Activated CD4-positive, alpha-beta T cell treated with anti-CD3 and anti-CD28 coated beads, Interleukin-2, amount 10 ng/mL, durations not matched to agents 24 days and 14 days (primary cell): ENCODE data around the gene DOCK4. TPM values are rescaled to one million over a fixed set of nuclear protein-coding genes. Genes with fewer than 3 reads are reported as not detected.

Experiments used
- DNase-seq: peaks from one replicate; pipeline ENCODE4 v3.0.0; 2022
- H3K27ac Mint-ChIP-seq: one replicate; pipeline ENCODE4 v1.8.0; 2022; ENCODE audit warnings: mild to moderate bottlenecking, mixed read lengths
- H3K27me3 Mint-ChIP-seq: one replicate; pipeline ENCODE4 v1.8.0; 2022; ENCODE audit warnings: mixed read lengths
- H3K36me3 Mint-ChIP-seq: one replicate; pipeline ENCODE4 v1.8.0; 2022; ENCODE audit warnings: low read depth, mild to moderate bottlenecking, mixed read lengths
- H3K4me1 Mint-ChIP-seq: one replicate; pipeline ENCODE4 v1.8.0; 2021; ENCODE audit warnings: mixed read lengths
- H3K4me3 Mint-ChIP-seq: one replicate; pipeline ENCODE4 v1.8.0; 2022; ENCODE audit warnings: mild to moderate bottlenecking, moderate library complexity, mixed read lengths
- H3K9me3 Mint-ChIP-seq: one replicate; pipeline ENCODE4 v1.8.0; 2021; ENCODE audit warnings: mixed read lengths
- intact Hi-C: fragments of 100-400 bp; cut with micrococcal nuclease; formaldehyde crosslinking; loops from one replicate; pipeline ENCODE4 v1.15.1; 2023
- total RNA-seq: library from RNA; stranded (reverse); gene quantifications from 2 replicates; pipeline ENCODE4 v1.2.3, GENCODE V29; 2022

Gene DOCK4
- total RNA-seq, 1 donor from 2014 or later = 0.89 TPM

- intact Hi-C loops = loop anchor here (5.0 kb wide), 1 partner anchor 113 kb away; no protein-coding TSS in a partner anchor
- Mint-ChIP-seq H3K9me3 (peaks cover 4% of the 10 kb centered on the region), H3K4me3 (no peak overlapping the region), H3K27ac (no peak overlapping the region), H3K4me1 (peaks cover 3% of the 10 kb centered on the region), H3K36me3 (no peaks in the 10 kb centered on the region), H3K27me3 (peaks cover 1% of the 10 kb centered on the region)
- no peak for DNase-seq
These were observed 350.9 kb downstream of the DOCK4 start for GRCh38 chr7:111855161-111855841.

GRCh38 chr7:111853201-111853990 is 352.8 kb downstream of the DOCK4 start:
- intact Hi-C loops = no loop called here
- DNase-seq = no peak
- no peaks in the 10 kb centered on the region for H3K4me1 Mint-ChIP-seq
- no peak overlapping the region for H3K27ac Mint-ChIP-seq
- H3K36me3 Mint-ChIP-seq = no peaks in the 10 kb centered on the region
- peaks cover 6% of the 10 kb centered on the region for H3K9me3 Mint-ChIP-seq
- H3K4me3 Mint-ChIP-seq = no peak overlapping the region
- peaks cover 1% of the 10 kb centered on the region for H3K27me3 Mint-ChIP-seq

DNA sequence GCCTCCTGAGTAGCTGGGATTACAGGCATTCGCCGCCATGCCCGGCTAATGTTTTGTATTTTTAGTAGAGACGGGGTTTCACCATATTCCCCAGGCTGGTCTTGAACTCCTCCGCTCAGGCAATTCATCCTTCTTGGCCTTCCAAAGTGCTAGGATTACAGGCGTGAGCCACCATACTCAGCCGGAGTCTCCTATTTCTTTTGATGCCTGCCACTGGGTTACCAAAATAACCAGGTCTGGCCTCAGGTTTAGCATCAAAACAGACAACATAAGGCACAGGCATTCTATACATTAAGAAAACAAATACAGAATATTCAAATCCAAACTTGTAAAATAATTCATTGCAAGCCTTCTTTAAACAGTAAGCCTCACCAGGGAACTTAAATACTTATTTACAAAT is 354.1 kb downstream of the DOCK4 start:
- no peak overlapping the region for H3K27ac Mint-ChIP-seq
- H3K36me3 Mint-ChIP-seq = no peaks in the 10 kb centered on the region
- no peak for DNase-seq
- H3K9me3 Mint-ChIP-seq = peaks cover 6% of the 10 kb centered on the region
- no peaks in the 10 kb centered on the region for H3K4me1 Mint-ChIP-seq
- H3K27me3 Mint-ChIP-seq = peaks cover 1% of the 10 kb centered on the region
- H3K4me3 Mint-ChIP-seq = no peak overlapping the region
- intact Hi-C loops = no loop called here

- Mint-ChIP-seq H3K27me3 (no peaks in the 10 kb centered on the region), H3K36me3 (no peaks in the 10 kb centered on the region), H3K4me3 (no peak overlapping the region), H3K27ac (no peak overlapping the region), H3K9me3 (peaks cover 6% of the 10 kb centered on the region), H3K4me1 (no peaks in the 10 kb centered on the region)
- no peak for DNase-seq
- intact Hi-C loops = no loop called here
These were observed 359.3 kb downstream of the DOCK4 start for GRCh38 chr7:111846898-111847297.

- Mint-ChIP-seq H3K27ac (no peak overlapping the region), H3K36me3 (no peaks in the 10 kb centered on the region), H3K9me3 (peaks cover 6% of the 10 kb centered on the region), H3K27me3 (no peaks in the 10 kb centered on the region), H3K4me1 (no peaks in the 10 kb centered on the region), H3K4me3 (no peak overlapping the region)
- DNase-seq = no peak
- intact Hi-C loops = no loop called here
These were observed 360.3 kb downstream of the DOCK4 start for GRCh38 chr7:111845853-111846252.

DNA sequence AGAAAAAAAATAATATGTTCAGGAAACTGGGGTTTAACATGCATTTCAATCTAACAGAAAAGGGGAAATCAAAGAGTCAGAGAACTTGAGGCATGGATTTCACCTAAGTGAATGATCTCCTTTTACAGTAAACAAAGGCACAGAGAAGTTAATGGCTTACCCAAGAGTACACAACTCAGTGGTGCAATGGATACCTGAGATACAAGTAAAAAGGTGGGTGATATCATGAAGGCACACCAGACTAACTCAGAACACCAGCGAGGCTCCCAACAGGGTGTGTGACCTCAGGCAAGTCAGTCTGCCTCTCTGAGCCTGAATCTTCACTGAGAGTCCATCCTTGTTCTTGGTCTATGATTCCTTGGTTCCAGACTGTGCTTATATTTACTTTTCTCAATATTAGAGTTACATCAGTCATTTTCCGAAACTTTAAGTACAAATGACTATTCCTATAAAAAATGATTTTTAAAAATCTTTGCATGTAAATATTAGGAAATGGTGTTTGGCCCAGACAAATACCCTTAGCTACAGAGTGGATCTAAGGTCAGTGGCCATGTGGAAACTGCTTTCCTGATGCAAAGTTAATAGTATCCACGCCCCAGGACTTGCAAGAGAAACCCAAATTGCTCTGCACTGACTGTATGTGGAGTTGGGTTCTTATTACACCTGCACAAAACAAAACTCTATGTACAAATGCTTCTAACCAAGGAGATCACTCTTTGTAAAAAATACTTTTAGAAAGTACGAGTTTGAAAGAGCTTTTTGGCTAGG is 361.1 kb downstream of the DOCK4 start:
- H3K4me1 Mint-ChIP-seq = no peaks in the 10 kb centered on the region
- no peak for DNase-seq
- H3K27me3 Mint-ChIP-seq = no peaks in the 10 kb centered on the region
- H3K36me3 Mint-ChIP-seq = no peaks in the 10 kb centered on the region
- no peak overlapping the region for H3K4me3 Mint-ChIP-seq
- intact Hi-C loops = no loop called here
- H3K27ac Mint-ChIP-seq = no peak overlapping the region
- H3K9me3 Mint-ChIP-seq = no peaks in the 10 kb centered on the region

- Mint-ChIP-seq H3K4me3 (no peak overlapping the region), H3K27me3 (no peaks in the 10 kb centered on the region), H3K36me3 (no peaks in the 10 kb centered on the region), H3K4me1 (no peaks in the 10 kb centered on the region), H3K9me3 (no peaks in the 10 kb centered on the region), H3K27ac (no peak overlapping the region)
- no peak for DNase-seq
- intact Hi-C loops = no loop called here
These were observed 363.7 kb downstream of the DOCK4 start for GRCh38 chr7:111842491-111842890.

GRCh38 chr7:111841596-111842205 is 364.5 kb downstream of the DOCK4 start:
- Mint-ChIP-seq H3K27me3 (no peaks in the 10 kb centered on the region), H3K36me3 (no peaks in the 10 kb centered on the region), H3K4me1 (no peaks in the 10 kb centered on the region), H3K27ac (no peak overlapping the region), H3K4me3 (no peak overlapping the region), H3K9me3 (no peaks in the 10 kb centered on the region)
- intact Hi-C loops = no loop called here
- DNase-seq = no peak

GRCh38 chr7:111840528-111840927 is 365.7 kb downstream of the DOCK4 start:
- Mint-ChIP-seq H3K27me3 (no peaks in the 10 kb centered on the region), H3K27ac (no peak overlapping the region), H3K9me3 (no peaks in the 10 kb centered on the region), H3K4me3 (no peak overlapping the region), H3K4me1 (no peaks in the 10 kb centered on the region), H3K36me3 (no peaks in the 10 kb centered on the region)
- intact Hi-C loops = no loop called here
- DNase-seq = no peak

- intact Hi-C loops = no loop called here
- no peak for DNase-seq
- no peaks in the 10 kb centered on the region for H3K4me1 Mint-ChIP-seq
- no peaks in the 10 kb centered on the region for H3K36me3 Mint-ChIP-seq
- H3K9me3 Mint-ChIP-seq = no peaks in the 10 kb centered on the region
- no peak overlapping the region for H3K4me3 Mint-ChIP-seq
- H3K27me3 Mint-ChIP-seq = no peaks in the 10 kb centered on the region
- H3K27ac Mint-ChIP-seq = no peak overlapping the region
These were observed 366.9 kb downstream of the DOCK4 start for GRCh38 chr7:111839261-111839660.

DNA sequence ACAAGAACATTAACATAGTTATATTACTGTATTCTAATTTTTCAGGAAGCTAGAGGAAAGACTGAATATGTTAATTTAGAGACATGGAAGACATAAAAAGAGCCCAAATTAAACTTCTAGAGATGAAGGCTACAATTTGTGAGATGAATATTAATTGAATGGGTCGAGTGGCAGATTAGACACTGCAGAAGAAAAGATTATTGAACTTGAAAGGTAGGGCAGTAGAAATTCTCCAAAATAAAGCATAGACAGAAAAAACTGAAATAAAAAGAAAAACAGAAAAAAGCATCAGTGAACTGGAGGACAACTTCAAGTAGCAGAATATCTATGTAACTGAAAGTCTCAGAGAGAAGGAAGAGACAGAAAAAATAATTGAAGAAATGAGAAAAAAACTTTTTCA is 369.6 kb downstream of the DOCK4 start:
- Mint-ChIP-seq H3K4me3 (no peak overlapping the region), H3K9me3 (no peaks in the 10 kb centered on the region), H3K27me3 (no peaks in the 10 kb centered on the region), H3K36me3 (no peaks in the 10 kb centered on the region), H3K27ac (no peak overlapping the region), H3K4me1 (no peaks in the 10 kb centered on the region)
- intact Hi-C loops = no loop called here
- DNase-seq = no peak

DNA sequence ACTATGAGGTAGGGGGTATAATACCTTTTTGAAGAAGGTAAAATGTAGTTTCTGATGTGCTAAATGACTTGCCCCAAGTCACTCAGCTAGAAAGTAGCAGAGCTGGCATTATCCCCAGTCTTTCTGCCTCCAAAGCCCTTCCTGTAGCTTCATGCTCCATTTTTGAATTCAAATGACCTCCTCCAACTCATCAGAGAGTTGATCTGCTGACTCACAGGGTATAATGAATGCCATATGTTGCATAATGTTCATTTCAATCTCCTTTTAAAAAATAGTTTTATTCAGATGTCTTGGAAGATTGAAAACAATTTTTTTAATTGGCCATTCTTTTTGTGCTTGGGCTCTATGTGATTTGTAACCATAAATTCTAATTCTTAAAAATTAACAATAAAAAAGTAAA is 371.1 kb downstream of the DOCK4 start:
- no peaks in the 10 kb centered on the region for H3K27me3 Mint-ChIP-seq
- H3K4me3 Mint-ChIP-seq = no peak overlapping the region
- intact Hi-C loops = no loop called here
- no peaks in the 10 kb centered on the region for H3K9me3 Mint-ChIP-seq
- H3K36me3 Mint-ChIP-seq = no peaks in the 10 kb centered on the region
- H3K27ac Mint-ChIP-seq = no peak overlapping the region
- H3K4me1 Mint-ChIP-seq = no peaks in the 10 kb centered on the region
- DNase-seq = no peak

DNA sequence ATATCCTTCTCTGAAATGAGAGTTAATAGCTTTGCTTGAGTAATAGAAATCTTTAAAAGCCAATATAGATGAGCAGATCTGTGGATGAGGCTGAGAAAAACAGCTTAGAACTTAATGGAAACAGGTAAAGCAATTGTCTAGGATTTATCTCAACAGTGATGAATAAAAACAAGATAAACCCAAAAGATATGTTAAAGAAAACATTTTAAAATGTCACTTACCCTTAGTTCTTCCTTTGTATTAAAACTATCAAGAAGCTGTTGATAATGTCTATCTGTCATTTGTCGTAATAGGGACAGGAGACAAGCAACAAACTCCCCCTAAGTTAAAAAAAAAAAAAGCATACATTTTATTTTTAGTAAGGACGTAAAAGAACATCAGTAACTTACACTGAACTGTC is 371.8 kb downstream of the DOCK4 start:
- Mint-ChIP-seq H3K36me3 (no peaks in the 10 kb centered on the region), H3K4me3 (no peak overlapping the region), H3K9me3 (no peaks in the 10 kb centered on the region)

DNA sequence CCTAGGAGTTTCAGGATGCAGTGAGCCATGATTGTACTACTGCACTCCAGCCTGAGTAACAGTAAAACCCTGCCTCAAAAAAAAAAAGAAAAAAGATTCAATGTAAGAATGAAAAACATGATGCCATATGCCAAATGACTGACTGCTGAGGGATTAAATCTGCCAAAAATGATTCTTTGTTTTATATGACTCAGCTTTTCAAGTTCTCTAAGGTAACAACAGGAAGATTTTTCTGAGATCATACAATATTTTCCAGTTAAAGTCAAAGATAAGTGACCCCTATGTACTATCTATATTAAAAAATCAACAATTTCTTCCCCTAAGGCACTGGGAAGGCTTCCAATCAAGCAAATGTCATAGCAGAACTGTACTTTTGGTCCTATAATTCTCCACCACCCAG is 372.7 kb downstream of the DOCK4 start:
- no peaks in the 10 kb centered on the region for H3K36me3 Mint-ChIP-seq
- H3K27me3 Mint-ChIP-seq = no peaks in the 10 kb centered on the region

More for the DNA sequence above, 371.8 kb downstream of the DOCK4 start:
- no peaks in the 10 kb centered on the region for H3K4me1 Mint-ChIP-seq
- no peak for DNase-seq
- intact Hi-C loops = no loop called here
- H3K27me3 Mint-ChIP-seq = no peaks in the 10 kb centered on the region
- H3K27ac Mint-ChIP-seq = no peak overlapping the region

More for the DNA sequence above, 372.7 kb downstream of the DOCK4 start:
- Mint-ChIP-seq H3K4me3 (no peak overlapping the region), H3K27ac (no peak overlapping the region), H3K9me3 (no peaks in the 10 kb centered on the region), H3K4me1 (no peaks in the 10 kb centered on the region)
- no peak for DNase-seq
- intact Hi-C loops = no loop called here
